WTC11 (cell line): ENCODE data around the gene SLC25A53.

ENCODE experiments used
- AFF4 ChIP-seq: sonication (generic); formaldehyde crosslinking; IDR thresholded peaks from 2 replicates; pipeline ENCODE4 v1.8.1; 2023; ENCODE audit warnings: mild to moderate bottlenecking, missing genetic modification reagents, borderline replicate concordance
- ATF1 ChIP-seq: sonication (generic); formaldehyde crosslinking; IDR thresholded peaks from 2 replicates; pipeline ENCODE4 v1.8.1; 2023; ENCODE audit warnings: mild to moderate bottlenecking, moderate library complexity, missing genetic modification reagents
- ATF2 ChIP-seq: sonication (generic); formaldehyde crosslinking; IDR thresholded peaks from 2 replicates; pipeline ENCODE4 v1.8.1; 2022; ENCODE audit warnings: low read depth, missing genetic modification reagents, borderline replicate concordance
- ATF3 ChIP-seq: sonication (generic); formaldehyde crosslinking; conservative IDR thresholded peaks from 2 replicates; pipeline ENCODE4 v1.8.1; 2022; ENCODE audit warnings: mild to moderate bottlenecking, missing genetic modification reagents
- CREB1 ChIP-seq: sonication (generic); formaldehyde crosslinking; IDR thresholded peaks from 2 replicates; pipeline ENCODE4 v1.8.0; 2023; ENCODE audit warnings: mild to moderate bottlenecking, missing genetic modification reagents
- E2F4 ChIP-seq: sonication (generic); formaldehyde crosslinking; IDR thresholded peaks from 2 replicates; pipeline ENCODE4 v1.8.1; 2022; ENCODE audit warnings: low read depth, mild to moderate bottlenecking, moderate library complexity, missing genetic modification reagents, borderline replicate concordance
- ELF4 ChIP-seq: sonication (generic); formaldehyde crosslinking; IDR thresholded peaks from 2 replicates; pipeline ENCODE4 v1.8.1; 2022; ENCODE audit warnings: low read depth, mild to moderate bottlenecking, moderate library complexity, missing genetic modification reagents
- JUN ChIP-seq: sonication (generic); formaldehyde crosslinking; IDR thresholded peaks from 2 replicates; pipeline ENCODE4 v1.8.0; 2023; ENCODE audit warnings: mild to moderate bottlenecking, missing genetic modification reagents
- NR2C2 ChIP-seq: sonication (generic); formaldehyde crosslinking; IDR thresholded peaks from 2 replicates; pipeline ENCODE4 v1.8.0; 2022; ENCODE audit warnings: mild to moderate bottlenecking, missing genetic modification reagents
- TCF7 ChIP-seq: sonication (generic); formaldehyde crosslinking; IDR thresholded peaks from 2 replicates; pipeline ENCODE4 v1.8.0; 2022; ENCODE audit warnings: mild to moderate bottlenecking, low read depth, missing genetic modification reagents, moderate library complexity
- ZNF138 ChIP-seq: sonication (generic); formaldehyde crosslinking; conservative IDR thresholded peaks from 2 replicates; pipeline ENCODE4 v1.8.1; 2022; ENCODE audit warnings: mild to moderate bottlenecking, moderate library complexity, missing genetic modification reagents
- ZNF232 ChIP-seq: sonication (generic); formaldehyde crosslinking; IDR thresholded peaks from 2 replicates; pipeline ENCODE4 v1.8.0; 2022; ENCODE audit warnings: mild to moderate bottlenecking, missing genetic modification reagents
- ZNF512 ChIP-seq: sonication (generic); formaldehyde crosslinking; IDR thresholded peaks from 2 replicates; pipeline ENCODE4 v1.8.1; 2022; ENCODE audit warnings: missing genetic modification reagents, borderline replicate concordance
- TF ChIP-seq, protein P1 (sequence below): fragments of 200-600 bp; IDR thresholded peaks from 2 replicates; pipeline ENCODE4 v1.8.0; 2022; ENCODE audit warnings: antibody characterized with exemption

GRCh38 chrX:104193485-104193884 is 36.7 kb upstream of the SLC25A53 start:
- TF ChIP-seq, protein P1, sequence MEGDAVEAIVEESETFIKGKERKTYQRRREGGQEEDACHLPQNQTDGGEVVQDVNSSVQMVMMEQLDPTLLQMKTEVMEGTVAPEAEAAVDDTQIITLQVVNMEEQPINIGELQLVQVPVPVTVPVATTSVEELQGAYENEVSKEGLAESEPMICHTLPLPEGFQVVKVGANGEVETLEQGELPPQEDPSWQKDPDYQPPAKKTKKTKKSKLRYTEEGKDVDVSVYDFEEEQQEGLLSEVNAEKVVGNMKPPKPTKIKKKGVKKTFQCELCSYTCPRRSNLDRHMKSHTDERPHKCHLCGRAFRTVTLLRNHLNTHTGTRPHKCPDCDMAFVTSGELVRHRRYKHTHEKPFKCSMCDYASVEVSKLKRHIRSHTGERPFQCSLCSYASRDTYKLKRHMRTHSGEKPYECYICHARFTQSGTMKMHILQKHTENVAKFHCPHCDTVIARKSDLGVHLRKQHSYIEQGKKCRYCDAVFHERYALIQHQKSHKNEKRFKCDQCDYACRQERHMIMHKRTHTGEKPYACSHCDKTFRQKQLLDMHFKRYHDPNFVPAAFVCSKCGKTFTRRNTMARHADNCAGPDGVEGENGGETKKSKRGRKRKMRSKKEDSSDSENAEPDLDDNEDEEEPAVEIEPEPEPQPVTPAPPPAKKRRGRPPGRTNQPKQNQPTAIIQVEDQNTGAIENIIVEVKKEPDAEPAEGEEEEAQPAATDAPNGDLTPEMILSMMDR = no peak
- TF ChIP-seq E2F4 (CRISPR knock-in tag) (no peak), ELF4 (no peak), JUN (CRISPR knock-in tag) (no peak), TCF7 (CRISPR knock-in tag) (no peak), AFF4 (CRISPR knock-in tag) (no peak), ZNF232 (CRISPR knock-in tag) (no peak), ATF3 (CRISPR knock-in tag) (no peak), ATF1 (no peak), ATF2 (CRISPR knock-in tag) (no peak), ZNF512 (CRISPR knock-in tag) (no peak), NR2C2 (no peak), CREB1 (CRISPR knock-in tag) (no peak), ZNF138 (CRISPR knock-in tag) (no peak)
